Endothelial cell of umbilical vein (primary cell): ENCODE data around the gene KCNB1. TPM values are rescaled to one million over a fixed set of nuclear protein-coding genes. Genes with fewer than 3 reads are reported as not detected.
A peak's percentile ranks its signal among the peaks of the same experiment; 100 is the strongest.

Experiments used
- BruUV-seq: library from RNA; stranded (reverse); fragments of 400-500 nt; replicated peaks from 2 replicates; lab custom pipeline; 2021; lab: Mats Ljungman, UMichigan
- CTCF ChIA-PET: fragments of 300-600, 350-600 bp; sonication (Branson Sonifier 250); formaldehyde crosslinking; loops from one replicate; lab custom pipeline; 2021; ENCODE audit warnings: antibody characterized with exemption, inconsistent platforms; lab: Charles Lee
- POLR2A ChIA-PET: fragments of 300-600, 350-600 bp; sonication (Branson Sonifier 250); formaldehyde crosslinking; loops from one replicate; lab custom pipeline; 2021; ENCODE audit warnings: antibody characterized with exemption, inconsistent platforms; lab: Charles Lee
- DNase-seq: peaks from one replicate; pipeline ENCODE4 v3.0.0-alpha.2; 2011; ENCODE audit warnings: low read depth, low spot score
- FAIRE-seq: peaks from 2 replicates; lab custom pipeline; 2011; peaks lifted over from hg19 to GRCh38; lab: Jason Lieb, UNC
- H2AFZ ChIP-seq: 2 replicates; pipeline ENCODE4 v1.6.0; 2012; ENCODE audit warnings: low read depth, low read length, control low read depth, inconsistent platforms
- H3K27ac ChIP-seq: 2 replicates; pipeline ENCODE4 v1.5.1; 2011; ENCODE audit warnings: low read depth, mild to moderate bottlenecking, control low read depth, low read length, moderate library complexity; ENCODE audit not compliant: insufficient read depth
- H3K27me3 ChIP-seq, 2 experiments: 2 replicates each; pipeline versions ENCODE4 v1.6.0 to v1.6.1; 2011; ENCODE audit warnings: low read length in 2 of 2, mixed read lengths in 1 of 2; ENCODE audit not compliant: control insufficient read depth in 2 of 2, insufficient read depth in 2 of 2
- H3K36me3 ChIP-seq, 2 experiments: 2 replicates in 1 of 2; 3 replicates in 1 of 2; pipeline ENCODE4 v1.5.1; 2011; ENCODE audit warnings: low read length in 2 of 2, mild to moderate bottlenecking in 1 of 2, moderate library complexity in 1 of 2; ENCODE audit not compliant: control insufficient read depth in 2 of 2, insufficient read depth in 2 of 2; ENCODE audit errors: extremely low read depth in 1 of 2
- H3K4me1 ChIP-seq: 3 replicates; pipeline ENCODE4 v1.5.1; 2011; ENCODE audit warnings: mild to moderate bottlenecking, low read length; ENCODE audit not compliant: control insufficient read depth, insufficient read depth; ENCODE audit errors: extremely low read depth
- H3K4me2 ChIP-seq: 2 replicates; pipeline ENCODE4 v1.6.1; 2011; ENCODE audit warnings: low read length, control low read depth, mixed read lengths; ENCODE audit not compliant: insufficient read depth
- H3K4me3 ChIP-seq, 3 experiments: fragments of 200-600 bp in 1 of 3; sonication (generic), shearing (Covaris generic) in 1 of 3; replicated peaks in 1 of 3; 2 replicates each; pipeline ENCODE4 v1.5.1; 2011 to 2016; ENCODE audit warnings: control low read depth in 3 of 3, low read length in 3 of 3, mild to moderate bottlenecking in 2 of 3, inconsistent platforms in 1 of 3, low read depth in 1 of 3, moderate library complexity in 1 of 3; ENCODE audit not compliant: insufficient read depth in 1 of 3
- H3K79me2 ChIP-seq: 2 replicates; pipeline ENCODE4 v1.6.0; 2012; ENCODE audit warnings: low read length, inconsistent platforms; ENCODE audit not compliant: control insufficient read depth, insufficient read depth
- H3K9ac ChIP-seq: replicated peaks from 2 replicates; pipeline ENCODE3; 2011; ENCODE audit warnings: low read length, control low read depth; ENCODE audit not compliant: insufficient read depth; ENCODE audit errors: extremely low read depth
- H3K9me1 ChIP-seq: replicated peaks from 3 replicates; pipeline ENCODE4 v1.6.0; 2011; ENCODE audit warnings: mild to moderate bottlenecking, low read length; ENCODE audit not compliant: control insufficient read depth, insufficient read depth; ENCODE audit errors: extremely low read depth
- H3K9me3 ChIP-seq: replicated peaks from 2 replicates; pipeline ENCODE4 v1.5.1; 2012; ENCODE audit warnings: low read length, inconsistent platforms; ENCODE audit not compliant: control insufficient read depth, insufficient read depth
- H4K20me1 ChIP-seq: replicated peaks from 2 replicates; pipeline ENCODE3; 2011; ENCODE audit warnings: mild to moderate bottlenecking, low read length; ENCODE audit not compliant: control insufficient read depth, insufficient read depth; ENCODE audit errors: extremely low read depth
- EZH2 ChIP-seq: IDR thresholded peaks from 2 replicates; pipeline ENCODE4 v1.6.1; 2012; ENCODE audit warnings: borderline replicate concordance, low read depth, mild to moderate bottlenecking, moderate library complexity, low read length, inconsistent platforms; ENCODE audit not compliant: severe bottlenecking
- FOS ChIP-seq: IDR thresholded peaks from 2 replicates; pipeline ENCODE4 v1.6.1; 2011; ENCODE audit warnings: mild to moderate bottlenecking, low read length, moderate library complexity, borderline replicate concordance; ENCODE audit not compliant: insufficient read depth
- GATA2 ChIP-seq: IDR thresholded peaks from 2 replicates; pipeline ENCODE4 v1.7.0; 2011; ENCODE audit warnings: low read depth, mild to moderate bottlenecking, moderate library complexity, mixed read lengths, low read length; ENCODE audit not compliant: insufficient read length, insufficient read depth
- JUN ChIP-seq: IDR thresholded peaks from 2 replicates; pipeline ENCODE4 v1.6.1; 2011; ENCODE audit warnings: borderline replicate concordance, low read depth; ENCODE audit not compliant: insufficient read length, insufficient read depth
- MYC ChIP-seq: IDR thresholded peaks from one replicate; pipeline ENCODE4 v1.6.1; 2011; ENCODE audit warnings: mild to moderate bottlenecking, low read depth, low read length
- POLR2A ChIP-seq: IDR thresholded peaks from 2 replicates; pipeline ENCODE4 v1.6.1; 2012; ENCODE audit warnings: low read depth, mild to moderate bottlenecking, control low read depth, low read length
- POLR2AphosphoS5 ChIP-seq: IDR thresholded peaks from 2 replicates; pipeline ENCODE4 v1.6.1; 2012; ENCODE audit warnings: low read depth, mild to moderate bottlenecking, control low read depth, low read length, moderate library complexity; ENCODE audit not compliant: insufficient read depth
- dilution Hi-C: fragments of 300-500 bp; cut with MboI; formaldehyde crosslinking; loops from one replicate; pipeline ENCODE4 v1.15.0; 2019; ENCODE audit warnings: low sequenced_read_pairs; ENCODE audit not compliant: extremely low pct_ligation_motif_present
- intact Hi-C: fragments of 100-400 bp; cut with micrococcal nuclease; formaldehyde crosslinking; loops from one replicate; pipeline ENCODE4 v1.10.0; 2022
- polyA plus RNA-seq, 4 experiments: library from polyadenylated mRNA; depleted of rRNA in 3 of 4; stranded (reverse) in 3 of 4; unstranded in 1 of 4; fragments of >200 nt; gene quantifications; 2 replicates each; pipeline versions ENCODE4 v1.2.1 to v1.2.3, GENCODE V29; 2011 to 2012; ENCODE audit warnings: missing spikeins in 1 of 4
- total RNA-seq: library from RNA; stranded (reverse); gene quantifications from 2 replicates; pipeline ENCODE4 v1.2.3, GENCODE V29; 2021
- TF ChIP-seq, protein P1 (sequence below): IDR thresholded peaks from 2 replicates; pipeline ENCODE4 v1.6.1; 2011; ENCODE audit not compliant: insufficient read depth, insufficient read length
- TF ChIP-seq, protein P2 (sequence below), 2 donors: IDR thresholded peaks; 1 replicate in 1 of 2; 2 replicates in 1 of 2; pipeline ENCODE4 v1.5.1; 2011; ENCODE audit warnings: low read length in 2 of 2, mild to moderate bottlenecking in 2 of 2, moderate library complexity in 2 of 2, control low read depth in 1 of 2, inconsistent platforms in 1 of 2, low read depth in 1 of 2; ENCODE audit not compliant: insufficient read depth in 1 of 2; ENCODE audit errors: extremely low read depth in 1 of 2

Gene KCNB1
- total and polyA plus RNA-seq, 2 donors (not counting 3 experiments of a cell fraction or from before 2014, with no cell fraction given): not detected

GRCh38 chr20:49324306-49324705 is 158.2 kb downstream of the KCNB1 start:
- Histone ChIP-seq H3K27me3 (peaks cover 25 to 32% of the 10 kb centered on the region in 2 experiments), H3K36me3 (no peaks in the 10 kb centered on the region), H3K9me1 (no peaks in the 10 kb centered on the region), H3K9ac (peak overlapping the region; percentile 10), H3K27ac (peak overlapping the region; percentile 10), H3K4me2 (no peak overlapping the region), H3K4me3 (no peak overlapping the region), H3K4me1 (peaks cover 9% of the 10 kb centered on the region), H3K9me3 (no peaks in the 10 kb centered on the region), H2AFZ (no peak overlapping the region), H4K20me1 (no peaks in the 10 kb centered on the region), H3K79me2 (no peaks in the 10 kb centered on the region)
- ChIA-PET CTCF (interaction anchor here (1.0 to 5.9 kb wide), 9 partner anchors 12 to 284 kb away, joined by 3 to 121 read pairs (median 5); no protein-coding TSS in a partner anchor), POLR2A (no interaction called here)
- no peak for DNase-seq
- BruUV-seq: no TSS peak
- intact Hi-C loops (no loop called here), dilution Hi-C loops (no loop called here)
- FAIRE-seq: peak; percentile 18
- no peak for TF ChIP-seq POLR2A
- no peak for TF ChIP-seq POLR2AphosphoS5
- TF ChIP-seq, protein P1, sequence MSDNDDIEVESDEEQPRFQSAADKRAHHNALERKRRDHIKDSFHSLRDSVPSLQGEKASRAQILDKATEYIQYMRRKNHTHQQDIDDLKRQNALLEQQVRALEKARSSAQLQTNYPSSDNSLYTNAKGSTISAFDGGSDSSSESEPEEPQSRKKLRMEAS: no peak
- TF ChIP-seq FOS: no peak
- TF ChIP-seq GATA2: no peak

DNA sequence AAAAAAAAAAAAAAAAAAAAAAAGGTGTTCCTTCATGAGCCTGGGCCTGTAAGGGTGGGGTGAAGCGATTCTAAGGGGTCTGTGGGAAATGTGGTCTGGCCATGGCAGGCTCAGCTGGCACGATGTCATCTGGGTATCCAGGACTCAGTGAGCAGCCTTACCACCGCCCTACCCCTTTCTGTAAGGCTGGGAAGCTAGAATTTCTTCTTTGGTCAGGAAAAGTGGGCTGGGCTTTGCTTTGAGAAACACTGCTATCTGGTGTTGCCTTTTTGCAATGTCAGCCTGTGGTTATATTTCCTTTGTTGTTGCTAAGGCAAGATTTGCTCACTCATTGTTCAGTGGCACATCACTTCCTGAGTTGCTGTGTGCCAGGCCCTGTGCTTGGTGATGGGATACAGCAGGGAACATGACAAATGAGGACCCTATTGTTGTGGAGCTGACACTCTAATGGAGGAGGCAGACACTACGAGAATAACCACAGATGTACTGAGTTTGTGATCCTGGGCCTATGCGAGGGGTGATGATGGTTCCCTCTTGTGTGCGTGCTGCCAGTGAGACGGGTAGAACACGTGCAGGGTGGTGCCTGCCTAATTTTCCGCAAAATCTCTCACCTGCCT is 158.7 kb downstream of the KCNB1 start:
- dilution Hi-C loops (no loop called here), intact Hi-C loops (loop anchor here (1.0 to 2.0 kb wide), 2 partner anchors 45 to 77 kb away; partner anchors contain the start of gene ZNFX1)
- Histone ChIP-seq H3K27me3 (peaks cover 31 to 33% of the 10 kb centered on the region in 2 experiments), H3K79me2 (no peaks in the 10 kb centered on the region), H3K9ac (peak overlapping the region; percentile 26), H3K9me1 (no peaks in the 10 kb centered on the region), H3K27ac (peak overlapping the region; percentile 19), H3K4me2 (no peak overlapping the region), H3K4me3 (no peak overlapping the region), H3K36me3 (no peaks in the 10 kb centered on the region), H3K9me3 (no peaks in the 10 kb centered on the region), H2AFZ (peak overlapping the region; percentile 2), H3K4me1 (peaks cover 12% of the 10 kb centered on the region), H4K20me1 (no peaks in the 10 kb centered on the region)
- DNase-seq (peak; percentile 89), FAIRE-seq (peak; percentile 96)
- TF ChIP-seq, protein P2, sequence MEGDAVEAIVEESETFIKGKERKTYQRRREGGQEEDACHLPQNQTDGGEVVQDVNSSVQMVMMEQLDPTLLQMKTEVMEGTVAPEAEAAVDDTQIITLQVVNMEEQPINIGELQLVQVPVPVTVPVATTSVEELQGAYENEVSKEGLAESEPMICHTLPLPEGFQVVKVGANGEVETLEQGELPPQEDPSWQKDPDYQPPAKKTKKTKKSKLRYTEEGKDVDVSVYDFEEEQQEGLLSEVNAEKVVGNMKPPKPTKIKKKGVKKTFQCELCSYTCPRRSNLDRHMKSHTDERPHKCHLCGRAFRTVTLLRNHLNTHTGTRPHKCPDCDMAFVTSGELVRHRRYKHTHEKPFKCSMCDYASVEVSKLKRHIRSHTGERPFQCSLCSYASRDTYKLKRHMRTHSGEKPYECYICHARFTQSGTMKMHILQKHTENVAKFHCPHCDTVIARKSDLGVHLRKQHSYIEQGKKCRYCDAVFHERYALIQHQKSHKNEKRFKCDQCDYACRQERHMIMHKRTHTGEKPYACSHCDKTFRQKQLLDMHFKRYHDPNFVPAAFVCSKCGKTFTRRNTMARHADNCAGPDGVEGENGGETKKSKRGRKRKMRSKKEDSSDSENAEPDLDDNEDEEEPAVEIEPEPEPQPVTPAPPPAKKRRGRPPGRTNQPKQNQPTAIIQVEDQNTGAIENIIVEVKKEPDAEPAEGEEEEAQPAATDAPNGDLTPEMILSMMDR (IDR thresholded peaks at IDR 0.05; ENCODE audit: extremely low read depth in 1 of 2, insufficient read depth in 1 of 2, low read depth in 1 of 2, low read length in 2 of 2): peak; percentile 12 to 30
- TF ChIP-seq FOS: peak; percentile 33
- TF ChIP-seq POLR2AphosphoS5: peak; percentile 36
- TF ChIP-seq, protein P1: no peak
- TF ChIP-seq EZH2: no peak
- peak; percentile 19 for TF ChIP-seq JUN
- TF ChIP-seq POLR2A: no peak
- TF ChIP-seq GATA2: no peak
- no peak for TF ChIP-seq MYC
- CTCF ChIA-PET: interaction anchor here (0.7 to 5.9 kb wide), 13 partner anchors 11 to 285 kb away, joined by 3 to 121 read pairs (median 4); no protein-coding TSS in a partner anchor
- POLR2A ChIA-PET: interaction anchor here (0.6 to 1.2 kb wide), 2 partner anchors 45 to 64 kb away, joined by 3 to 7 read pairs; no protein-coding TSS in a partner anchor
- no TSS peak for BruUV-seq
